HG03354 (cell line): Measurements from ENCODE around the gene GASK1A.

ENCODE experiments used
- ATAC-seq: cut with Tn5 transposase; IDR thresholded peaks from one replicate; pipeline ENCODE4 v1.9.1; 2021; ENCODE audit warnings: mild to moderate bottlenecking; ENCODE audit not compliant: unreplicated experiment, poor library complexity, severe bottlenecking

GASK1A gene

DNA sequence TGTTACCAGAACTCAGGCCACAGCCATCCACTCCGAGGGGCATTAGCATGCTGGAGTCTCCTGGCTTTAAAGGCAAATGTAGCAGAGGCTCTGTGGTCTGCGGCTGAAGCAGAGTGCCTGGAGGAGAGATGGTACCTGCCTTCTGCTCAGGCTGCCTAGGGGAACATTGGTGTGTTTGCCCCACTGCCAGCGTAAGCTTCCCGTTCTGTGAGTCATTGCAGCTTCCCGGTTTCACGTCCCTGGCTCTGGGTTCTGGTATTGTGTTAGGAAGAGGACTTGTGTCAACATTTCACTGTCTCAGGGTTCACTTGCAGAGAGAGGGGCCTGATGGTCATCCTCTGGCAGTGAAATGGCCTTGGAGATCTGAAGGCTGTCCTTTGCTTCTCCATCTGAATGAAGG is 1.8 kb downstream of the GASK1A start:
- no peak for ATAC-seq

DNA sequence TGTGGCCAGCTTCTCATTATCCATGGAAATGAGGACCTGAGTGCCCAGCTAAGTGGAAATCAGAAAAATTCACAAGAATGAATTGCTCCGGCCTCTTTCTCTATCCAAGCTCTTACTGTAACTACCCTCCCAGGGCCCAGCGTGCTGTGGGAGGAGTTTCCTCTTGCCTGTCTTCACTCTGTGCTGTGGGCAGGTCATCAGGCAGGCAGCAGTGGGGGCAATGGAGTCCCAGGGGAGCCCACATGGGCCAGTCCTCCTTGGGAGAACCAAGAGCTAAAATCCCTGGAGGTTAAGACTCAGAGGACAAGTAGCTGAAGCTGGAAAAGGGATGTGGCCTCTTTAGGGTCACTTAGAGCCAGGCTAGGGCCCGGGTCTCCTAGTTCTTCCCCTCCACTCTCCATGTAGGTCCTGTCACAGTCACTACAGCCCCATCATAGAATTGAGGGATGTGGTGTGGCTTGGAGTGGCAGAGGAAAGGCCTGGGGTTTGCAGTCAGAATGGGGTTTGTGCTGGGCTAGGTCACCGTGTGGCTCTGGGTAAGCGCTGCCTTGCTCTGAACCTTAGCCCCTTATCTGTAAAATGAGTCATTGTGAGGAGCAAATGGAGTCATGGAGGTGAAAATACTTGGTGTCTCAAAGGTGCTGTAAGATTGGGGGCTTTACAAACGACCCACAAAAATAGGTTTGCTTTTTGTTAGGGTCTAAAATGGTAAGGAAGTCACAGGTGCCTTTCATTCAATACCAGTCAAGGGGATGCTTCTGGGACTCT is 3.7 kb downstream of the GASK1A start:
- ATAC-seq, result no peak

DNA sequence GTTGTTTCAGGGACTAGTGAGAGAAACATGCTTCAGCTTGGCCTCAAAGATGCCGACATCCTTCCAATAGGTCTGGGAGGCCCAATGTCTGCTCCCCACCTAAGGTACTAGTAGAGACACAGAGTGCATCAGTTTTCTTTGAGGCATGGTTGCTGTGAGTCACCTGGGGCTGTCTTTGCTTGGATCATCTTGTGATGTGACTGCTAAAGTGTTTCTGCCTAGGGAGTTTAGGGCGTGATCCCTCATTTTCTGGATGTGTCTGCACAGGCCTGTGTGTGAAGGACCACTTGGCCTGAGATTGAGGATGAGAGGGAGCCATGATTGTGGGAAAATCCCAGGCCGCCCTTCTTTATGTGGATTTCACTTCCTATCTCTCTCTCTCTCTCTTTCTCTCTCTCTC is 4.8 kb downstream of the GASK1A start:
- ATAC-seq, result no peak

DNA sequence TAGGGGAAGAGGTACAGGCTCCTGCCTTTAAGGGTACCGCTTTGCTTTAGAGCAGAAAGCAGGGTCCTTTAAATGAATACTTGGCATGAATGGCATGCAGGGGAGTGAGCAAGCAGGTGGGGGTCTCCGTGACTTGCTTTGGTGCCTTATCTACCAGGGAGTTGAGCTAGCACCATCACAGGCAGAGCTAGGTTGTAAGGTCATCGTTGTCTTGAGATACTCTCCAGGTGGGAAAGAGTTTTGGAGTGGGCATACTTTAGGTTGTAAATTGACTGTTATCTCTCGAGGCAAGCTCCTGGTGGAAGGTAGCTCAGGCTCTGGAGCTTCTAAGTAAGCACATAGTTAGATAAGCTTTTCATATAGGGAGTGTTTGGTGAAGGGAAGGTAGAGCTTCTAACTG is 5.6 kb downstream of the GASK1A start:
- ATAC-seq, result no peak

DNA sequence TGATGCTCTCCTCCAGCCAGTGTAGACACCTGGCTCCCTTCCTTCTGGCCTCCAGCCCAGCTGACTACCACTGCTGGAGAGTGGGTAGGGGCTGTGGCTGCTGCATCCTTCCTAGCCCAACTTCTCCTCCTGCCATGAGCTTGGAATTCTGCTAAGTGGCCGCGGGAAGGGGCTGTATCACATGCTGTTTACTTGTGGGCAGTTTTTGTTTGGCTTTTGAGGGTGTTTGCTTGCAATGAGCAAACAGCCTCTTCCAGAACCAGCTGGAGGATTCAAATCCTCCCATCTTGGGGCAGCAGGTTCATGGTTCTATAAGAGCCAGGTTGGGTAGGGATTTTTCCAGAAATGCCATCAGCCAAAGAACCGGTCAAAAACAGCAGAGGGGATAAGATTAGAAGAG is 9.0 kb downstream of the GASK1A start:
- ATAC-seq, result no peak

DNA sequence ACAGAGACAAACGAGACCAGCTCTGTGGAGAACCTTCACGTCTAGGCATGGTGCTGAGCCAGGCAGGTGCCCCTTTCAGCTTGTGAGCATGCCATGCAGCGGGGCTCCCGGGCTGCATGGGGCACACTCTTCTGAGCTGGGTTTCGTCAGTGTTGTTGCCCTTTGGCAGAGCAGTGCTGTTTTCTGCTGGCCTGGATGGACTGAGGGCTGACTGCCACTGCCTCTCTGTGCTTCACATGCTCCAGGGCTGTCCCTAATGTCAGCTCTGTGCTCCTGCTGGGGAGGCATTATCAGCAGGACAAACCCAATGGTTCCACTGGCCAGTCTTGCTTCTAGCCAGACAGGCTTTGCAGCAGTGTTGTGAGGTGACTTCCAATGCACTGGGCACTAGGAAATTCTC is 9.5 kb downstream of the GASK1A start:
- no peak for ATAC-seq

DNA sequence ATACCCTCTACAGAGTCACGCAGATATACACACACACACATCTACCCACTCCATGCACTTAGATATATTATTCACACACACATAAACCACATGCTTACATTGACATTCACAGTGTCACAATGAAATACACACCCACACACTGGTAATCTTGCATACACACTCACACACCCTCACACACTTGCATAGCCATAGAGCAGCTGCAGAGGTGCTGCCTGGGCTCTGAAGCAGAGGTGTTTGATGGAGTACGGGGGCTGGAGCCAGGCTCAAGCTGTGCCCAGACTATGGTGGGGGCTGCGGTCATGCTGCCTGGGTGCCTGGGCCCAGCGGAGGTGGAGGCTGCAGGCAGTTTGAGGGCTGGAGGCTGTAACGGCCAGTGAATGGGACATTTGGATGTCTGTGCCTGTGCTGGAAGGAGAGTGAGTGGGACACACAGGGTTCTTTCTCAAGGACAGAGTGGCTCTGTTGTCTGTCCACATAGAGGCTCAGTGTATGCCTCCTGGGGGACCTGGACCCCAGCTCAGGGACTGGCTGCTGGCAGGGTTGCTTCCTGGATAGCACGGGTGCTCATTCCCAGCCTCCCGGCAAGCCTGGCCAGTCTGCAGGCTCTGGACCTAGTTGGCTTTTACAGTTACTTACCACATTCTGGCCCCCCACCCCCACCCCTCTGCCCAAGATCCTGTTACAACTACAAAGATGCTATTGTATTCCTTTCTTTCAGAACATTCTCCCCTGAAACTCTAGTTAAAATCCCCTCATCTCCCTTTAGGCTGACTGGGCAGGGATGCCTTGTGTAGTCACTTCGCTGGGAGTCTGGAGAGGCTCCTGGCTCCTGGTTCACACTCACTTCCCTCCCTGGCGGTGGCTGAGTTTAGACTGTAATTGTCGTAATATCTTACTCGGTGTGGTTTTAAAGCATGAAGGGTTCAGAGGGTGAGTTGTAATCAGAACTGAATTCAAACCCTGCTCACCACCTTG is 12.5 kb downstream of the GASK1A start:
- ATAC-seq, result no peak

DNA sequence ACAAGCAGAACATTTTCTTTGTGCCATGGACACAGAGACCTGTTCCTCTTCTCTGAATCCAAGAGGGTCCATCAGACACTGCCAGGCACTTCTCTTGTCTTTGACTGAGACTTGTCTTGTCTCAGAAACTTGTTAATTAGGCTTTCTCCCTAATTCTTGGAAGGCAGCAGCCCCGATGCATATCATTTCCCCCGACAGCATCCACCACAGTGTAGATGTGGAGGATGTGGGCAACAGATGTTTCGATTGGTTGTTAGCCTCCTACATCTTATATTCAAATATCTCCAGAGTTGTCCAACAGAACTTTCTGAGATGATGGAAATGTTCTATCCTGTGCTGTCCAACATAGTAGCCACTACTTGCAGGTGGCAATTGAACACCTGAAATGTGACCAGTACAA is 15.5 kb downstream of the GASK1A start:
- ATAC-seq, result no peak

DNA sequence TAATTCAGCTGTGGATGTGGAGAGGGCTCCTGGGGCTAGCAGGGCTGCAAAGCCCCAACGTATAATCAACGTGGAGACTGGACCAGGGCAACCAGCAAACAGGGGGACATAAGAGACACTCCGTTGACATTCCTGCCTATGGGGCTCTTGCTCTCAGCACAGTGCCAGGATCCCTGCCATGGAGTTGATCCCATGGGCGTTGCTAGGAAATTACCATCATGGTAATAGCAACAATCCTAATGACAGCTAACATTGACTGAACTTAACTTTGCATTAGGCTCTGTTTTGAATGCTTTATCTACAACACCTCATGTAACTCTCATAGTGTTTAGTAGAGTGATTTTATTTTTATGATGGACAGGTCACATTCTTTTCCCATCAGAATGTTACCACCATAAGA is 16.9 kb downstream of the GASK1A start:
- no peak for ATAC-seq

DNA sequence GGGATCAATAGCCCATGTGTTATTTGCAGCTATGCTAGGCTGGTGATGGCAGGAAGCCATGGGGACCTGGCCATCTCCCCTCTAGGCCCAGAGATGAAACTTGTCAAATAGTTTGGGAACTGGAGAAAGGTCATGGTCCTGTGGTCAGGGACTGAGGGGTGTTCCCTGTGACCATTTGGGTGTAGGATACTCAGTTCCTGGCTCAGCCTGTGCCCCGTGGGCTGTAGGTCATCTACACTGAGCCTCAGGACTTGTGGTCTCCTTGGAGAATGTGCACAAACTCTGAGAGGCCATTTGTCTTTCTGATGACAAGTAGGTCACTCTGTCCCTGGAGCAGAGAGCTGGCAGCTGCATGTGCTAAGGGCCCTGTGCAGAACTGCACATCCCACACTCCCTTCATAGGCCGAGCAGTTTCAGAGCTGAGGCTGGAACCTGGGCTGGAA is 17.5 kb downstream of the GASK1A start:
- ATAC-seq, result no peak

DNA sequence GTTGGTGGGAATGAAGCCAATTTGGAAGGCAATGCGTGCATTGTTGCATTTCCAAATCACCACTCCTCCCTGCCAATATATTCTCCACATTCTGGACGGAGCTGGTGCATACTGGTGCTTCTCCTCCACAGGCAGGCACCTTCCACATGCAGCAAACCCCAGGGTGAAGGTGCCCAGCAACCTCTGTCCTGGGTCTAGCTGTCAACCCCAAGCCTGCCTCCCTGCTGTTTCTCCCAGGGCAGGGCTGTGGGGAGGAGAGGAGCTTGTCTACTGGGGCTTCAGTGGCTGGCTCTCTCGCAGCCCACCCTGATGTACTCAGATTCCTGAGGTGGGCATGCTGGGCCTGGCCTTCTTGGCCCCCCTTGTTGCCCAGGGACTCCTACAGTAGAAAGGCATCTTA is 20.1 kb downstream of the GASK1A start:
- ATAC-seq, result no peak

DNA sequence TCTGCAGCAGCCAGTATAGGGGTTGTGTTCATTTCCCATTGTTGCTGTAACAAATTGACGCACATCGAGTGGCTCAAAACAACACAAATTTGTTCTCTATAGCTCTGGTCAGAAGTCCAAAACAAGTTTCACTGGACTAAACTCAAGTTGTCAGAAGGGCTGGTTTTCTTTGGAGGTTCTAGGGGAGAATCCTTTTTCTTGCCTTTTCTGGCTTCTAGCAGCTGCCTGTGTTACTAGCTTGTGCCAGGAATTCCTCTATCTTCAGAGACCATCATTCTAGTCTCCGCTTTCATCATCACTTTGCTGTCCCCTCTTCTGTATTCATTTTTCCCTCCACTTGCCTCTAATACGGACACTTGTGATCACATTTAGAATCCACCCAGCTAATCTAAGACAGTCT is 20.5 kb downstream of the GASK1A start:
- ATAC-seq, result no peak

DNA sequence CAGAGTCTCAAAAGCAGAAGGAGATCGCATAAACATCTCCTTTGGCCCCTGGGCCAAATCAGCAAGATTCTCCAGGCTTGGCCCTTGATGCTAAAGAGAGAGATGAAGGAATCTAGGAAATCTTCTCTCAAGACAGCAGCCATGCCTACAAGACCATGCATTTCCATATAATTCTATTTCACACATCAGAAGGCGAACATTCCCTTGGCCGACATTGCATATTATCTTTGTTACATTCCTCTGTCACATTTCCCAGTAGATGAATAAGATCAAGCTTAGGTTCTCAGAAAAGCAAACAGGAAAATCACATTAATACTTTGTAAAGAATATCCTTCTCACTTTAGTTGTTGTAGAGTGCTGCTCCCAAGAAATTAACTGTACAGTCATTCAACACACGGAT is 21.3 kb downstream of the GASK1A start:
- ATAC-seq, result no peak

DNA sequence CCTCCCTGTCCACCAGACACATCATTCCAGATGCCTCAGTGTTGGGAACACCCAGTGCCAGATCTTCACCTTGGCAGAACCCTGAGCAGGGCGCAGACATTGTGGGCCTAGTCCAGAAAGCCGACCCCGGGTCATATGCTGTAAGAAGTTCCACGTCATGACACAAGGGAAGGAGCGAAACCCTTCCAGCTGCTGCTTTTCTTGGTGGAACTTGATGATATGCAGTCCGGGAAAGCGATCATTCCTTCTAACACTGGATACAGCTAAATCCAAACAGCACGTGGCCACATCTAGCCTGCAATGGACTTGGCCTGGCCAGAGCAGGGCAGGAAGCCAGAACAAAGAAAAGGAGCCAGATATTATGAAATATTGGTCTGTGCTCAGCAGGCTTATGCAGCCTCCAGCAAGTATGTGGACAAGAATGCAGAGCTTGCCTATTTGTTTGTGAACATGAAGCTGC is 22.0 kb downstream of the GASK1A start:
- ATAC-seq, result no peak

DNA sequence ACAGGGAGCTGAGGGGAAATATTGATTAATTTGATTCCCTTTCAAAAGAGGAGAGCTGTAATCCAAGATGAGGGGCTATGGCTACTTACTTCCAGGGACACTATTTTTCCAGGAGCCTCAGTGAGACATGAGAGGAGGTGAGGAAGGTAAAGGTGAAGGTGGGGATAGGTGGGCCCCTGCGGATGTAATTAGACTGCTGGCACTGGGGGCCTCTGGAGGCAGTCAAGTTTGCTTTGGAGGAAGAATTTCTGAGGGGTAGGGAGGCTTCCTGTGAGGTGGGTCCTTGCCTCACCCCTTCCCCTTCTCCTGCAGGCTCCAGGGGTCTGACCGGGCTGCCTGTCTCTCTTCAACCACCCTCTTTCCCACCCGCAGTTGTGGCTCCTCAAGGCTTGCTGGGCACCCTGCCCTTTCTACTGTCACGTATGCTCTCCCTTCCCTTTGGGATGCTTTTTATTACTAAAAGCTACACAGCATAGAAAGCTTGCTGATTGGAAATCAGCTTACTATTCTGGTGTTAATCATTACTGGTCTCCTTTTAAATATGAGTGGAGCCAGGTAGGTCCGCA is 22.5 kb downstream of the GASK1A start:
- no peak for ATAC-seq

DNA sequence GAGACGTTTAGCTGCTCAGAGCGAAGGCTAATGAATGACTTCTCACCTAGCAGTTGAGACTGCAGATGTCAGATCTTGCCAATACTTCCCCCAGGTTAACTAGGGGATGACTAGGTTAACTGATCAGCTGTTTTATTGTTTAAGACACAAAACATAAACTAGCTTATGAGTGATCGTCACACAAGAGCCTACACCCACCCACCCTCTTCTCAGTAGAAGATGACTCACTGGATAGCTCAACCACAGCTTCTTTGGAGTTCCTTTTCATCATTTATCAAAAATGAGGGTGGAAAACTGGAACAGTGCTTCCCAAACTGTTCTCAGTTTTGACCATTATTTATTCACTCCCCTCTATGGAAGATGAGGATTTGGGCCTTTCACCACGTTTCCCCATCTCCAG is 25.2 kb downstream of the GASK1A start:
- no peak for ATAC-seq

DNA sequence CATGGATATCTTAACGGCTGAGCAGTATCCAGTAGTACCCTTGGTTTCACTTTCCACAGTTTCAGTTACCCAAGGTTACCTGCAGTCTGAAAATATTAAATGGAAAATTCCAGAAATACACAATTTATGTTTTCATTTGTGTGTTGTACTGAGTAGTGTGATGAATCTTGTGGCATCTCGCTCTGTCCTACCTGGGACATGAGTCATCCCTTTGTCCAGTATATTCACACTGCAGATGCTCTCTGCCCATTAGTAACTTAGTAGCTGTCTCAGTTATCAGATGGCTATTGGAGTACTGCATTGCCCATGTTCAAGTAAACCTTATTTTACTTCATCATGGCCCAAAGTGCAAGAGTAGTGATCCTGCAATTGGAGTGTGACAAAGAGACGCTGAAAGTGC is 26.1 kb downstream of the GASK1A start:
- ATAC-seq, result no peak

DNA sequence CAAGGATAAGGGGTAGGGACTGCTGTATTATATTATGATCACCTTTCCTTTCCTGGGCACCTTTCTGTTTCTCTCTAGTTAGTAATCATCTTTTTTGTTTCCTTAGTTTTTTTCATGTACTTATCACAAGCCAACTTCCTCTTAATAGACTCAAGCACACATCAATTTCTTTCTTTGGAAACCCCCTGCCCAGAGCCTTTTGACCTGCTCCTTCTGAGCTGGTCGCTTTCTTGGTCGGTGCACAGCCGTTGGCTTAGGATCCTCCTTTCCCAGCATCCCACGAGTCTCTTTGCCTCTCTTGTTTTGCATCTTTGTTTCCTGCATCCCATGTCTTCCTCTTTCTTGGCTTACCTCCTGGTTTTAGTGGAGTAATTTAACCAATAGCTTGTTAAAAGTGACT is 26.9 kb downstream of the GASK1A start:
- ATAC-seq, result no peak

DNA sequence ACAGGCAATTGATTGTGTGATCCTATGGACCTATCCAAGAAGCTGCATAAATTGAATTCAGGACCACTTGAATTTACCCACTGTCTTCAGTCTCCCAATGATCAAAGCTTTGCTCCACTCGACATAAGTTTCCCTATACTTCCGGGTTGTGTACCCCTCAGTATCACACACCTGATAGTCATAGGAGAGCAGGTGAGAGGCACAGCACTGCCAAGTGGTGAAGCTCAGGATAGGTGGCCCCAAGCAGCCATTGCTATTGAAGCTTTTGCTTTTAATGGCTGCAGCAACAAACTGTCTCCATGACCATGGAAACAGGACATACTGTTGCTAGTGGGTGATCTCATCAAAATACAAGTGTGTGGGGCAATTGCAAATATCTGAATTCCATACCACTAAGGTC is 27.7 kb downstream of the GASK1A start:
- no peak for ATAC-seq

DNA sequence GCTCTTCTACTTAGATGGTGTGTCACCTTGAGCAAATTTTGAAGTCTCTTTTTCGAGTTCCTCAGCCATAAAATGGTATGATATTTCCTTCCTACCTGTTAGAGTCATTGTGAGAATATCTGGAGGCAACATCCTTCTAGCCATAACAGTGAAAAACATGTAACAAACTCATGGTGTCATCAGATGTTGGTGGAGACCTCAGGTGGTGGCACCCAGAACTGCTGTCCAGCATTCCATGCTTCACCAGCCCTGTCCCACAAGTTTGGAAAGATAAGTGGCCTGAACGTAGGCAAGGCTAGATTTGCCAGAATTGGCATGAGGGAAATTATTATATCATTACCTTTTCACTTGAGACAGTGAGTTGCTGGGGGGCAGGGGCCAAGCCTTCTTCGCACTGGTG is 30.4 kb downstream of the GASK1A start:
- no peak for ATAC-seq

DNA sequence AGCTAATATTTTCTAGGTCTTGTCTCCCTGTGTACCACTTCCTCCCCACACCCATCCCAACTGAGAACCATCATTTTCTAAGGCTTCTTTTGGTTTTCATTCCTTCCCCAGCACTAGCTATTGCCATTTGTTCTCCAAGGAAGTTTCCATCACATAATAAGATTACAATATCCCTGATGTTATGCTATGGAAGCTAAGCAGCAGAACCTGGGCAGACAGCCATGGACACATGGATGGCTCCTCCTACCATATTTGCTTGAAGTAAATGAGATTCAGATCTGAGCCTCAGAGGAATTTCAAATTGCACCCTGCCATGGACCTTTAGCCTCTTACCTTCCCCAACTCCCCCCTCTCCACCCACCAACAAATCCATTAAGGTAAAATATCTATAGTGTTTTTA is 31.5 kb downstream of the GASK1A start:
- no peak for ATAC-seq
